Measurements from ENCODE around the gene ADPRH. TPM values are rescaled to one million over a fixed set of nuclear protein-coding genes. Genes with fewer than 3 reads are reported as not detected.

The ADPRH gene
- total and polyA plus RNA-seq, 10 of the 15 experiments (the other 5 are each of a cell fraction or from before 2014, with no cell fraction given) = 2.3 to 32.6 (median 19.0) TPM

- DNase-seq (ENCODE audit: low read depth, low spot score) = no peak
- peak overlapping the region; percentile 57 for H3K4me3 ChIP-seq
- peak overlapping the region; percentile 53 for H3K9ac ChIP-seq (ENCODE audit: control insufficient read depth, insufficient read depth, low read length)
- H3K27ac ChIP-seq (ENCODE audit: control insufficient read depth, insufficient read depth) = peak overlapping the region; percentile 93
- peaks cover 43% of the 10 kb centered on the region for H3K4me1 ChIP-seq (ENCODE audit: control insufficient read depth, insufficient read depth, low read length)
- H2AFZ ChIP-seq (ENCODE audit: control insufficient read depth, low read depth, low read length) = peak overlapping the region; percentile 36; the same call in 1 of the 2 replicates
- RAD21 ChIA-PET (ENCODE audit: unreplicated experiment) = interaction anchor here (0.7 to 2.2 kb wide), 15 partner anchors 8 to 310 kb away, joined by 3 to 25 read pairs (median 3); partner anchors contain the start of gene B4GALT4
- H3K36me3 ChIP-seq (ENCODE audit: control insufficient read depth in 2 of 2, insufficient read depth in 2 of 2, low read length in 1 of 2) = peaks cover 3 to 31% of the 10 kb centered on the region in 2 experiments; a peak in 3 of 4 replicates
- WGBS (ENCODE audit: insufficient coverage, insufficient replicate concordance, low lambda C conversion rate, missing lambda C conversion rate) = 0% methylated on average over 9 of the region's 9 CpGs
- no TSS peak for BruUV-seq (replicated peaks)
- POLR2A ChIA-PET = interaction anchor here (0.7 to 2.3 kb wide), 10 partner anchors 9 to 122 kb away, joined by 3 to 11 read pairs (median 3); partner anchors contain the start of genes CD80 and TIMMDC1
- H4K20me1 ChIP-seq (ENCODE audit: control insufficient read depth, insufficient read depth) = no peaks in the 10 kb centered on the region
- peaks cover 94% of the 10 kb centered on the region for H3K79me2 ChIP-seq (ENCODE audit: control insufficient read depth, insufficient read depth, low read length)
- H3K4me2 ChIP-seq (ENCODE audit: control insufficient read depth, insufficient read depth) = peak overlapping the region; percentile 96
- SMC1A ChIA-PET (ENCODE audit: uncharacterized antibody, unreplicated experiment) = interaction anchor here (0.8 to 4.1 kb wide), 21 partner anchors 9 to 224 kb away, joined by 3 to 30 read pairs (median 4); partner anchors contain the start of genes CD80, COX17 and PLA1A
- no peaks in the 10 kb centered on the region for H3K9me3 ChIP-seq (replicated peaks; ENCODE audit: control insufficient read depth, insufficient read depth, low read length)
- in situ Hi-C loops (cut with MboI) = no loop called here
- no peak for FAIRE-seq
- H3K27me3 ChIP-seq (replicated peaks in 1 of 2; ENCODE audit: control insufficient read depth in 2 of 2, insufficient read depth in 2 of 2, low read length in 1 of 2) = no peaks in the 10 kb centered on the region
- CTCF ChIA-PET = interaction anchor here (0.6 to 4.4 kb wide), 18 partner anchors 9 to 130 kb away, joined by 3 to 37 read pairs (median 5); partner anchors contain the start of gene CD80
- intact Hi-C loops (cut with micrococcal nuclease; ENCODE audit: unreplicated experiment) = loop anchor here (10.0 kb wide), 1 partner anchor 544 kb away; the partner anchor contains the start of gene GSK3B
- peak; percentile 52 for ATAC-seq
- TF ChIP-seq RUNX3 (IDR thresholded peaks at IDR 0.05; ENCODE audit: low read length) (peak; percentile 50; the same call in 1 of the 2 replicates), EED (IDR thresholded peaks at IDR 0.05; ENCODE audit: low read depth) (peak; percentile 74), PAX5 (IDR thresholded peaks at IDR 0.05; ENCODE audit: borderline replicate concordance, low read depth, low read length) (peak; percentile 42; the same call in 1 of the 2 replicates), CUX1 (IDR thresholded peaks at IDR 0.05; ENCODE audit: insufficient replicate concordance, low read depth, low read length) (no peak), NKRF (conservative IDR thresholded peaks at IDR 0.05) (no peak), POLR2A (IDR thresholded peaks at IDR 0.05; ENCODE audit: low read depth, low read length) (peak; percentile 54), RAD51 (IDR thresholded peaks at IDR 0.05) (no peak), JUND (IDR thresholded peaks at IDR 0.05; ENCODE audit: low read depth, low read length) (no peak), MTA2 (IDR thresholded peaks at IDR 0.05; ENCODE audit: low read depth) (no peak; the same call in 1 of the 2 replicates), PKNOX1 (IDR thresholded peaks at IDR 0.05) (no peak), CBX3 (IDR thresholded peaks at IDR 0.05; ENCODE audit: borderline replicate concordance, low read depth) (no peak), TCF12 (IDR thresholded peaks at IDR 0.05; ENCODE audit: low read depth, low read length) (peak; percentile 49; the same call in 1 of the 2 replicates), MTA3 (IDR thresholded peaks at IDR 0.05; ENCODE audit: borderline replicate concordance, low read length) (0 out of 2 replicates have a peak, but pooled peaks have one; percentile 88), JUNB (IDR thresholded peaks at IDR 0.05) (peak; percentile 67), ZNF384 (IDR thresholded peaks at IDR 0.05; ENCODE audit: borderline replicate concordance, low read depth, low read length) (no peak), RCOR1 (conservative IDR thresholded peaks at IDR 0.05; ENCODE audit: low read depth, low read length) (no peak)
These were observed 28.9 kb upstream of the ADPRH start for GRCh38 chr3:119550192-119550910.
